ENCODE measurements around the gene NTM.

GRCh38 chr11:131488238-131488637 is 117.8 kb downstream of the NTM start:
- TF ChIP-seq CTCF (conservative IDR thresholded peaks at IDR 0.05) (no peak), ZFX (IDR thresholded peaks at IDR 0.05) (no peak)

All from C4-2B (cell line).